IMR-90 (cell line): Measurements from ENCODE around the gene DAGLA. TPM values are rescaled to one million over a fixed set of nuclear protein-coding genes. Genes with fewer than 3 reads are reported as not detected.

Experiments used
- ATAC-seq: fragments of 200-7000 bp; cut with Tn5 transposase; 2 replicates; pipeline ENCODE4 v1.9.1; 2020; ENCODE audit warnings: low read depth, mild to moderate bottlenecking, moderate library complexity
- BruUV-seq: library from RNA; stranded (reverse); fragments of 400-500 nt; replicated peaks from 2 replicates; lab custom pipeline; 2021; lab: Mats Ljungman, UMichigan
- CTCF ChIA-PET: fragments of 300-600 bp; formaldehyde crosslinking; extraction: SDS; loops from one replicate; lab custom pipeline; 2021; ENCODE audit warnings: antibody characterized with exemption; lab: Yijun Ruan, JAX
- POLR2A ChIA-PET: fragments of 300-600 bp; sonication (Branson Sonifier 250); formaldehyde crosslinking; loops from one replicate; lab custom pipeline; 2022; ENCODE audit warnings: antibody characterized with exemption; ENCODE audit not compliant: unreplicated experiment; lab: Charles Lee
- DNase-seq: peaks from one replicate; pipeline ENCODE4 v3.0.0; 2013
- H2AFZ ChIP-seq: replicated peaks from 2 replicates; pipeline ENCODE3; 2013; ENCODE audit warnings: low read length, mild to moderate bottlenecking; ENCODE audit not compliant: poor library complexity
- H2AK5ac ChIP-seq: 2 replicates; pipeline ENCODE4 v1.6.1; 2013; ENCODE audit warnings: low read depth, low read length, inconsistent platforms
- H2AK9ac ChIP-seq: replicated peaks from 2 replicates; pipeline ENCODE3; 2013; ENCODE audit warnings: mild to moderate bottlenecking, low read depth, low read length, moderate library complexity; ENCODE audit not compliant: poor library complexity
- H2BK120ac ChIP-seq: 2 replicates; pipeline ENCODE4 v1.6.1; 2013; ENCODE audit warnings: low read depth, low read length, inconsistent platforms
- H2BK15ac ChIP-seq: 3 replicates; pipeline ENCODE4 v1.6.1; 2013; ENCODE audit warnings: low read depth, low read length, inconsistent platforms
- H2BK20ac ChIP-seq: 2 replicates; pipeline ENCODE4 v1.6.1; 2013; ENCODE audit warnings: low read depth, mild to moderate bottlenecking, inconsistent platforms, low read length, moderate library complexity
- H2BK5ac ChIP-seq: 2 replicates; pipeline ENCODE4 v1.6.1; 2013; ENCODE audit warnings: mild to moderate bottlenecking, low read depth, low read length, inconsistent platforms; ENCODE audit not compliant: poor library complexity, severe bottlenecking
- H3K14ac ChIP-seq: replicated peaks from 2 replicates; pipeline ENCODE4 v1.6.1; 2013; ENCODE audit warnings: low read depth, low read length, inconsistent platforms
- H3K18ac ChIP-seq: 2 replicates; pipeline ENCODE4 v1.6.1; 2013; ENCODE audit warnings: low read depth, low read length, control low read depth
- H3K23ac ChIP-seq: 2 replicates; pipeline ENCODE4 v1.6.1; 2013; ENCODE audit warnings: low read depth, low read length, inconsistent platforms
- H3K27ac ChIP-seq: 2 replicates; pipeline ENCODE4 v1.5.1; 2013; ENCODE audit warnings: mild to moderate bottlenecking, control low read depth, low read length; ENCODE audit not compliant: insufficient read depth
- H3K27me3 ChIP-seq: 2 replicates; pipeline ENCODE4 v1.6.1; 2013; ENCODE audit warnings: low read length; ENCODE audit not compliant: control insufficient read depth, insufficient read depth
- H3K36me3 ChIP-seq: 2 replicates; pipeline ENCODE4 v1.6.1; 2013; ENCODE audit warnings: low read length, mixed read lengths; ENCODE audit not compliant: control insufficient read depth, insufficient read depth
- H3K4ac ChIP-seq: 2 replicates; pipeline ENCODE4 v1.6.1; 2013; ENCODE audit warnings: low read depth, low read length, inconsistent platforms
- H3K4me1 ChIP-seq: 2 replicates; pipeline ENCODE4 v1.6.1; 2013; ENCODE audit warnings: low read length, mixed read lengths; ENCODE audit not compliant: control insufficient read depth, insufficient read depth
- H3K4me2 ChIP-seq: 2 replicates; pipeline ENCODE4 v1.6.1; 2013; ENCODE audit warnings: low read depth, mild to moderate bottlenecking, control low read depth, low read length, moderate library complexity
- H3K4me3 ChIP-seq: 2 replicates; pipeline ENCODE4 v1.5.1; 2013; ENCODE audit warnings: low read depth, mild to moderate bottlenecking, control low read depth, low read length, moderate library complexity; ENCODE audit not compliant: insufficient read depth
- H3K56ac ChIP-seq: 2 replicates; pipeline ENCODE4 v1.6.1; 2013; ENCODE audit warnings: low read length, inconsistent platforms; ENCODE audit not compliant: insufficient read depth; ENCODE audit errors: extremely low read depth
- H3K79me1 ChIP-seq, 2 experiments: 2 replicates each; pipeline ENCODE4 v1.6.1; 2013; ENCODE audit warnings: low read length in 2 of 2, inconsistent platforms in 1 of 2, low read depth in 1 of 2
- H3K9ac ChIP-seq: 2 replicates; pipeline ENCODE4 v1.6.1; 2013; ENCODE audit warnings: low read depth, low read length, control low read depth
- H3K9me1 ChIP-seq: 2 replicates; pipeline ENCODE4 v1.6.1; 2013; ENCODE audit warnings: low read length, inconsistent platforms; ENCODE audit not compliant: insufficient read depth
- H3K9me3 ChIP-seq: 2 replicates; pipeline ENCODE4 v1.6.1; 2013; ENCODE audit warnings: low read length; ENCODE audit not compliant: control insufficient read depth, insufficient read depth
- H4K20me1 ChIP-seq: 2 replicates; pipeline ENCODE4 v1.6.1; 2013; ENCODE audit warnings: low read length, inconsistent platforms; ENCODE audit not compliant: insufficient read depth
- H4K5ac ChIP-seq: 2 replicates; pipeline ENCODE4 v1.6.1; 2013; ENCODE audit warnings: mild to moderate bottlenecking, low read depth, low read length, control low read depth
- H4K8ac ChIP-seq, 2 experiments: 2 replicates each; pipeline ENCODE4 v1.6.1; 2013; ENCODE audit warnings: low read depth in 2 of 2, low read length in 2 of 2, control low read depth in 1 of 2, inconsistent platforms in 1 of 2
- H4K91ac ChIP-seq: 2 replicates; pipeline ENCODE4 v1.6.1; 2013; ENCODE audit warnings: low read depth, low read length, inconsistent platforms; ENCODE audit not compliant: insufficient read depth
- FOS ChIP-seq: fragments of 150-350 bp; IDR thresholded peaks from 2 replicates; pipeline ENCODE4 v1.6.1; 2016; ENCODE audit warnings: low read depth, low read length
- WGBS, 2 experiments: methylation state at CpG; one replicate each; pipeline versions ENCODE4 v1.1.5 to v1.1.7; 2013; ENCODE audit warnings: missing lambda C conversion rate in 2 of 2; ENCODE audit not compliant: insufficient read length in 1 of 2; ENCODE audit errors: extremely low coverage in 2 of 2; 5-methylcytosine and 5-hydroxymethylcytosine counted together
- dilution Hi-C: fragments of 300-500 bp; cut with HindIII; formaldehyde crosslinking; loops from one replicate; pipeline ENCODE4 v1.14.3; 2018; ENCODE audit warnings: low sequenced_read_pairs; ENCODE audit not compliant: unreplicated experiment
- in situ Hi-C: fragments of 300-500 bp; cut with MboI; formaldehyde crosslinking; loops from 3 replicates; pipeline ENCODE4 v1.14.3; 2019; ENCODE audit warnings: low sequenced_read_pairs, inconsistent platforms, mixed read lengths
- intact Hi-C: fragments of 100-400 bp; cut with micrococcal nuclease; formaldehyde crosslinking; loops from 2 replicates; pipeline ENCODE4 v1.10.0; 2022
- polyA plus RNA-seq, 3 experiments: library from polyadenylated mRNA; depleted of rRNA; stranded (reverse); fragments of >200 nt; gene quantifications; 2 replicates each; pipeline ENCODE4 v1.2.3, GENCODE V29; 2012; ENCODE audit warnings: low replicate concordance in 1 of 3
- total RNA-seq: library from RNA; depleted of rRNA; stranded (reverse); fragments of >200 nt; gene quantifications from 2 replicates; pipeline ENCODE4 v1.2.3, GENCODE V29; 2012

Gene DAGLA
- total and polyA plus RNA-seq, 2 of the 4 experiments (the other 2 are of a cell fraction) = 0.90 to 3.8 TPM

- Histone ChIP-seq H3K56ac (no peak overlapping the region), H2AK9ac (no peak overlapping the region), H4K91ac (no peak overlapping the region), H3K27me3 (peaks cover 3% of the 10 kb centered on the region; the same call in 1 of the 2 replicates), H4K8ac (no peak overlapping the region), H4K5ac (no peak overlapping the region), H3K9me3 (no peaks in the 10 kb centered on the region), H3K79me1 (no peaks in the 10 kb centered on the region), H3K23ac (no peak overlapping the region), H2AFZ (peak overlapping the region; percentile 83), H3K14ac (no peak overlapping the region), H2AK5ac (no peak overlapping the region), H2BK5ac (no peak overlapping the region), H3K36me3 (no peaks in the 10 kb centered on the region; the same call in 1 of the 2 replicates), H3K4me1 (no peaks in the 10 kb centered on the region; the same call in 1 of the 2 replicates), H3K4me2 (no peak overlapping the region), H3K9ac (no peak overlapping the region), H3K27ac (no peak overlapping the region), H3K4ac (no peak overlapping the region), H4K20me1 (no peaks in the 10 kb centered on the region), H3K9me1 (no peaks in the 10 kb centered on the region), H2BK120ac (no peak overlapping the region), H2BK20ac (no peak overlapping the region), H2BK15ac (no peak overlapping the region), H3K18ac (no peak overlapping the region), H3K4me3 (no peak overlapping the region)
- in situ Hi-C loops (no loop called here), dilution Hi-C loops (no loop called here), intact Hi-C loops (loop anchor here (1.0 kb wide), 2 partner anchors 28 to 360 kb away; no protein-coding TSS in a partner anchor)
- BruUV-seq = no TSS peak
- ATAC-seq (no peak), DNase-seq (no peak)
- no peak for TF ChIP-seq FOS
- ChIA-PET POLR2A (no interaction called here), CTCF (interaction anchor here (1.0 to 1.3 kb wide), 4 partner anchors 17 to 360 kb away, joined by 3 to 5 read pairs (median 3); no protein-coding TSS in a partner anchor)
- no CpG with 5 or more reads among the region's 3 CpGs for WGBS, 2 experiments
These were observed 67.7 kb downstream of the DAGLA start for GRCh38 chr11:61747967-61748285.
